Measurements from ENCODE around the gene MIGA1.
"Not testable (repeated sequence)": the region's sequence is repeated elsewhere in the genome, so short reads cannot be mapped to it uniquely, and the experiment has no call there.

Gene MIGA1

DNA sequence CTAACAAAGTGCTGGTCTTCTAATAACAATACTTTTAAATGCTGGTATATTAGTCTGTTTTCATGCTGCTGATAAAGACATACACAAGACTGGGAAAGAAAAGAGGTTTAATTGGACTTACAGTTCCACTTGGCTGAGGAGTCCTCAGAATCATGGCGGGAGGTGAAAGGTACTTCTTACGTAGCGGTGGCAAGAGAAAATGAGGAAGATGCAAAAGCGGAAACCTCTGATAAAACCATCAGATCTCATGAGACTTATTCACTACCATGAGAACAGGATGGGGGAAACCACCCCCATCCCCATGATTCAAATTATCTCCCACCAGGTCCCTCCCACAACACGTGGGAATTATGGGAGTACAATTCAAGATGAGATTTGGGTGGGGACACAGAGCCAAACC, 139.5 kb downstream of the MIGA1 start:
- not testable (repeated sequence) for H3K4me3 ChIP-seq (replicated peaks; ENCODE audit: insufficient read depth, low read length); H3K27me3 ChIP-seq (ENCODE audit: insufficient read depth, poor library complexity, severe bottlenecking); H3K27ac ChIP-seq (replicated peaks)
- DNase-seq (ENCODE audit: low read depth in 1 of 2, low spot score in 1 of 2): peak in 1 of 2 experiments; percentile 33
- TF ChIP-seq SPI1 (IDR thresholded peaks at IDR 0.05; ENCODE audit: borderline replicate concordance, low read depth): peak; percentile 26; the same call in 1 of the 2 replicates

DNA sequence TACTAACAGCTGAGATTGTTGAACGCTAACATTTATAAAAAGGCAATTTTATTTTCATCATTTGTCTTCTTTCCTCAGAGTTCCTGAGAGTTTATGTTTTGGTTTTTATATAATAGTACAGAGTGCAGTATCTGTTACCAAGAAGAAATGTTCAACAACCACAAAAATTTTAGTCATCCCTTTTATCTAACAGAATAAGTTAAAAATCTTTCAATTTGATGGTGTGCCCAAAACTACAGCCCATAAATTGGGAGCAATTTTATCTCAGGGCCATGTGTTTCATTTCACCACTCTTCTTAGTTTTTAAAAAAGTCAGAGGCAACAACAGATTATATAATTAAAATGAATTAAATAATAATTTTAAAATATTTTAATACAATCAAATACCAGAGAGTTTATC, 146.1 kb downstream of the MIGA1 start:
- no peak overlapping the region for H3K4me3 ChIP-seq (replicated peaks; ENCODE audit: insufficient read depth, low read length)
- no peak overlapping the region for H3K27ac ChIP-seq (replicated peaks)
- no peaks in the 10 kb centered on the region for H3K27me3 ChIP-seq (ENCODE audit: insufficient read depth, poor library complexity, severe bottlenecking)
- no peak for DNase-seq (ENCODE audit: low read depth in 1 of 2, low spot score in 1 of 2)
- TF ChIP-seq GABPA (IDR thresholded peaks at IDR 0.05; ENCODE audit: low read depth) (no peak), SPI1 (IDR thresholded peaks at IDR 0.05; ENCODE audit: borderline replicate concordance, low read depth) (no peak), POLR2AphosphoS5 (IDR thresholded peaks at IDR 0.05; ENCODE audit: low read depth) (no peak)
- TF ChIP-seq, protein P1, sequence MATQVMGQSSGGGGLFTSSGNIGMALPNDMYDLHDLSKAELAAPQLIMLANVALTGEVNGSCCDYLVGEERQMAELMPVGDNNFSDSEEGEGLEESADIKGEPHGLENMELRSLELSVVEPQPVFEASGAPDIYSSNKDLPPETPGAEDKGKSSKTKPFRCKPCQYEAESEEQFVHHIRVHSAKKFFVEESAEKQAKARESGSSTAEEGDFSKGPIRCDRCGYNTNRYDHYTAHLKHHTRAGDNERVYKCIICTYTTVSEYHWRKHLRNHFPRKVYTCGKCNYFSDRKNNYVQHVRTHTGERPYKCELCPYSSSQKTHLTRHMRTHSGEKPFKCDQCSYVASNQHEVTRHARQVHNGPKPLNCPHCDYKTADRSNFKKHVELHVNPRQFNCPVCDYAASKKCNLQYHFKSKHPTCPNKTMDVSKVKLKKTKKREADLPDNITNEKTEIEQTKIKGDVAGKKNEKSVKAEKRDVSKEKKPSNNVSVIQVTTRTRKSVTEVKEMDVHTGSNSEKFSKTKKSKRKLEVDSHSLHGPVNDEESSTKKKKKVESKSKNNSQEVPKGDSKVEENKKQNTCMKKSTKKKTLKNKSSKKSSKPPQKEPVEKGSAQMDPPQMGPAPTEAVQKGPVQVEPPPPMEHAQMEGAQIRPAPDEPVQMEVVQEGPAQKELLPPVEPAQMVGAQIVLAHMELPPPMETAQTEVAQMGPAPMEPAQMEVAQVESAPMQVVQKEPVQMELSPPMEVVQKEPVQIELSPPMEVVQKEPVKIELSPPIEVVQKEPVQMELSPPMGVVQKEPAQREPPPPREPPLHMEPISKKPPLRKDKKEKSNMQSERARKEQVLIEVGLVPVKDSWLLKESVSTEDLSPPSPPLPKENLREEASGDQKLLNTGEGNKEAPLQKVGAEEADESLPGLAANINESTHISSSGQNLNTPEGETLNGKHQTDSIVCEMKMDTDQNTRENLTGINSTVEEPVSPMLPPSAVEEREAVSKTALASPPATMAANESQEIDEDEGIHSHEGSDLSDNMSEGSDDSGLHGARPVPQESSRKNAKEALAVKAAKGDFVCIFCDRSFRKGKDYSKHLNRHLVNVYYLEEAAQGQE (IDR thresholded peaks at IDR 0.05; ENCODE audit: insufficient replicate concordance, low read depth): no peak
- TF ChIP-seq, protein P2, sequence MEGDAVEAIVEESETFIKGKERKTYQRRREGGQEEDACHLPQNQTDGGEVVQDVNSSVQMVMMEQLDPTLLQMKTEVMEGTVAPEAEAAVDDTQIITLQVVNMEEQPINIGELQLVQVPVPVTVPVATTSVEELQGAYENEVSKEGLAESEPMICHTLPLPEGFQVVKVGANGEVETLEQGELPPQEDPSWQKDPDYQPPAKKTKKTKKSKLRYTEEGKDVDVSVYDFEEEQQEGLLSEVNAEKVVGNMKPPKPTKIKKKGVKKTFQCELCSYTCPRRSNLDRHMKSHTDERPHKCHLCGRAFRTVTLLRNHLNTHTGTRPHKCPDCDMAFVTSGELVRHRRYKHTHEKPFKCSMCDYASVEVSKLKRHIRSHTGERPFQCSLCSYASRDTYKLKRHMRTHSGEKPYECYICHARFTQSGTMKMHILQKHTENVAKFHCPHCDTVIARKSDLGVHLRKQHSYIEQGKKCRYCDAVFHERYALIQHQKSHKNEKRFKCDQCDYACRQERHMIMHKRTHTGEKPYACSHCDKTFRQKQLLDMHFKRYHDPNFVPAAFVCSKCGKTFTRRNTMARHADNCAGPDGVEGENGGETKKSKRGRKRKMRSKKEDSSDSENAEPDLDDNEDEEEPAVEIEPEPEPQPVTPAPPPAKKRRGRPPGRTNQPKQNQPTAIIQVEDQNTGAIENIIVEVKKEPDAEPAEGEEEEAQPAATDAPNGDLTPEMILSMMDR (IDR thresholded peaks at IDR 0.05; ENCODE audit: insufficient read depth, low read length): no peak

DNA sequence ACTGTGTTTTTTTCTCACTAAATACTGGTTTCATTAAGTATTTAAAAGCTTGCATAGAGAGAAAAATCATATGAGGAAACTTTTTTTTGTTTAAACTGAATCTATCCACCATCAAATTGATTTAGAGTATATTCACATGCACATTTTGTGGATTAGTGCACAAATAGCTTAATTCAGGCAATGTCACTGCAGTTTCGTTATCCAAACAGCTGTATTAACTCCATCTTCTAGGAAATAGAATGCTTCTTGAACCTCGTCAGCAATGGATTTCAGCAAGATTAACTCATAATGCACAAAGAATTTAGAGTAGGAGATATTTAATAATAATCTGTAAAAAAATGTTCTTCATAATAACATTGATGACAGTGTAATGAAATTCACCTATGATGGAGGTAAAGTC, 146.5 kb downstream of the MIGA1 start:
- no peak for TF ChIP-seq POLR2AphosphoS5 (IDR thresholded peaks at IDR 0.05; ENCODE audit: low read depth)
- no peak for TF ChIP-seq SPI1 (IDR thresholded peaks at IDR 0.05; ENCODE audit: borderline replicate concordance, low read depth)
- TF ChIP-seq GABPA (IDR thresholded peaks at IDR 0.05; ENCODE audit: low read depth): no peak
- TF ChIP-seq, protein P2 (IDR thresholded peaks at IDR 0.05; ENCODE audit: insufficient read depth, low read length): no peak
- TF ChIP-seq, protein P1 (IDR thresholded peaks at IDR 0.05; ENCODE audit: insufficient replicate concordance, low read depth): no peak
- no peak for DNase-seq (ENCODE audit: low read depth in 1 of 2, low spot score in 1 of 2)
- H3K27me3 ChIP-seq (ENCODE audit: insufficient read depth, poor library complexity, severe bottlenecking): no peaks in the 10 kb centered on the region
- H3K27ac ChIP-seq (replicated peaks): no peak overlapping the region
- no peak overlapping the region for H3K4me3 ChIP-seq (replicated peaks; ENCODE audit: insufficient read depth, low read length)

DNA sequence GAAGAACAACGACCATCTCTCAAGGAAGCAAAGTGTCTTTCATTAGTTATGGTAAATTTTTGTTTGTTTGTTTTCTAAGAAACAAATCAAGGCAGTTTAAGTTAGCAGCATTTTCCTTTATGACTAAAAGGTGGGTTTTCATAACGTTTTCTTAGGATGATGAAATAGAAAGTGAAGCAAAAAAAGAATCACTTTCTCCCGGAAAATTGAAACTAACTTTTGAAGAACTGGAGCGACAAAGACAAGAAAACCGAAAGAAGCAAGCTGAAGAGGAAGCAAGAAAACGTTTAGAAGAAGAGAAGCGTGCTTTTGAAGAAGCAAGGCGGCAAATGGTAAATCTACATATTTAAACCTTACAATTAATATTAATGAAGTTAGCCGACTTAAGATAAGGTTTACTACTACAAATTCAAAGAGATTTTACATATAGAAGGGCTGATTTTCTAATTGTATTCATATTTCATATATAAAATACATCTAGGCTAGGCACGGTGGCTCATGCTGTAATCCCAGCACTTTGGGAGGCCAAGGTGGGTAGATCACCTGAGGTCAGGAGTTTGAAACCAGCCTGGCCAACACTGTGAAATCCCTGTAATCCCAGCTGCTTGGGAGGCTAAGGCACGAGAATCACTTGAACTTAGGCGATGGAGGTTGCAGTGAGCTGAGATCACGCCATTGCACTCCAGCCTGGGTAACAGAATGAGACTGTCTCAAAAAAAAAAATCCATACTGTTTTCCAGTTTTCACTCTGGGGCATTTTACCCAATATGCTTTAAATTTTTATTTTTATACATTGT, 147.3 kb downstream of the MIGA1 start:
- Histone ChIP-seq H3K4me3 (replicated peaks; ENCODE audit: insufficient read depth, low read length) (peak overlapping the region; percentile 28), H3K27me3 (ENCODE audit: insufficient read depth, poor library complexity, severe bottlenecking) (no peaks in the 10 kb centered on the region), H3K27ac (replicated peaks) (peak overlapping the region; percentile 24; the same call in 1 of the 2 replicates)
- TF ChIP-seq, protein P2 (IDR thresholded peaks at IDR 0.05; ENCODE audit: insufficient read depth, low read length): no peak
- TF ChIP-seq, protein P1 (IDR thresholded peaks at IDR 0.05; ENCODE audit: insufficient replicate concordance, low read depth): no peak
- no peak for TF ChIP-seq POLR2AphosphoS5 (IDR thresholded peaks at IDR 0.05; ENCODE audit: low read depth)
- no peak for TF ChIP-seq GABPA (IDR thresholded peaks at IDR 0.05; ENCODE audit: low read depth)
- no peak for DNase-seq (ENCODE audit: low read depth in 1 of 2, low spot score in 1 of 2)
